ENCODE data around the gene SOX6.

The SOX6 gene

DNA sequence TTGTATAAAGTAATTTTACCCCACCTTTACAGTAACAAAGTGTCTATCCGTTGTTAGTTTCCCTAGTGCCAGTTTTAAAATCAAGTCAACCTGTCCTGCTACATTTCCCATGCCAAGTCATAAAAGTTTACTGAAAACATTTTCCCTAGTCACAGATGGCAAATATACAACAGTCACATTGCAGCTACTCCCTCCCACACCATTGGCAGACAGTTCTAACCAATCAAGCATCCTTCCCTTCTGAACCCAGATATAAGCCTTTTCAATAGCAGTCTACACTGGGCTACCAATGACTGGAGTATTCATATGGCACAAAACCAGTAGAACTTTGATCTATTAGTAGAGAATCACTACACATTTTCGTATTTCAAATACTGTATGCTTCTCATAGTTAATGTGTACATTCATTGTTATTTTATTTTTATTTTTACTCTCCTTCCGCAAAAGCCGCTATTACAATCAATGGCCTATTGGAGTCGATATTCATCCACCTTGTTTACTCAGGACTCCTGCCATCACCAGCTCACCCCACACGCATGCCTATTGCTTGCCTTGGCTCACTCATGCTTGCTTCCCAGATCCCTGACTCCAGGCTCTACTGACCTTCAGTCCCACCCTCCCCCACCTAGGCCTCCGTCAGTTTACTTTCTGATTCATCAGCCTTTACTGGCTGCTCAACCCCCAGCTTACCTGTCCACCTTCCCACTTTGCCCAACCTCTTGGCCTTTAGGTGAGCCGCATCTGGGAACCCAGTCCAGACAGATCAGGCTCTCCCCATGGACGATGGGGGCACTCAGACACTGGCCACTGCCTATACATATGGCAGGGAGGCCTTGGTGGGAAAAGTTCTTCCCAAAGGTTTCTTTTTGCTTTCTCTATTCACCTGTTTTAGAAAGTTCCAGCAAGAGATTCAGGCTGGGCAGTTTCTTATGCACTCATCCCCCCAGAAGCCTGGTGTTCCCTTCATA lies 408.4 kb downstream of the SOX6 start:
- DNase-seq, result no peak

DNA sequence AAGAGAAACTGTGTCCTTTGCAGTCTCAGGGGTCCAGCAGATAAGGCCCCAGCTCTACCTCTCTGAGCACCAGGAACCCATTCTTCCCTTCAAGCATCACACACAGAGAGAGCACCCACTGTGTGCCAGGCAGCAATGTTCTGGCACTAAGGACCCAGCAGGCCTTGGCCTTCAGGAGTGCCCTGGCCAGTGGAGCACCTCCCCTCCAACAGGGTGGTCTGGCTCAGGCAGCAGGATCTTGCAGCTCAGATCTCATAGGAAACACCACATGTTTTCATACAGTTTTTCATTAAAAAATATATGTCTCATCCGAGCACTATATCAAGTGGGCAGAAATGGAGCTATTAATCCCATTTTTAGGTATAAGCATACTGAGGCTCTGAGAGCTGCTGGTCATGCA lies 410.6 kb downstream of the SOX6 start:
- no peak for DNase-seq

DNA sequence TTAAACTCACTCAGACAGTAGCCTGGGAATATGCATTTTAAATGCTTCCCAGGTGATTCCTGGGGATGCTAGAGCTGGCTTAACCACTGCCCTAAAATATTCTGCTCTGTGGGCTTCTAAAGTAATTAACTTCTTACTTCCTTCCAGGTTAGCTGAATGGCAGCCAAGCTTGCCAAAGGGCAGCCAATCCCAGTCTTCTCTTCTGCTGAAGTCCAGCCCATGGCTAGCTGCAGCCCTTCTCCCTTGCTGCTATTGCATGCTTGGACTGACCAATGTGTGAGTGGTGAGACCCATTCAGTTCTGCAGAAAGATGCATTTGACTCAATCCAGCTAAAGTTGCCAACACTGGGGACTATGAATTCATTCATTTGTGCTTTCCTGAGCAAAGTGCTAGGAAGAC lies 411.9 kb downstream of the SOX6 start:
- peak in 1 of 3 experiments; percentile 19 for DNase-seq

DNA sequence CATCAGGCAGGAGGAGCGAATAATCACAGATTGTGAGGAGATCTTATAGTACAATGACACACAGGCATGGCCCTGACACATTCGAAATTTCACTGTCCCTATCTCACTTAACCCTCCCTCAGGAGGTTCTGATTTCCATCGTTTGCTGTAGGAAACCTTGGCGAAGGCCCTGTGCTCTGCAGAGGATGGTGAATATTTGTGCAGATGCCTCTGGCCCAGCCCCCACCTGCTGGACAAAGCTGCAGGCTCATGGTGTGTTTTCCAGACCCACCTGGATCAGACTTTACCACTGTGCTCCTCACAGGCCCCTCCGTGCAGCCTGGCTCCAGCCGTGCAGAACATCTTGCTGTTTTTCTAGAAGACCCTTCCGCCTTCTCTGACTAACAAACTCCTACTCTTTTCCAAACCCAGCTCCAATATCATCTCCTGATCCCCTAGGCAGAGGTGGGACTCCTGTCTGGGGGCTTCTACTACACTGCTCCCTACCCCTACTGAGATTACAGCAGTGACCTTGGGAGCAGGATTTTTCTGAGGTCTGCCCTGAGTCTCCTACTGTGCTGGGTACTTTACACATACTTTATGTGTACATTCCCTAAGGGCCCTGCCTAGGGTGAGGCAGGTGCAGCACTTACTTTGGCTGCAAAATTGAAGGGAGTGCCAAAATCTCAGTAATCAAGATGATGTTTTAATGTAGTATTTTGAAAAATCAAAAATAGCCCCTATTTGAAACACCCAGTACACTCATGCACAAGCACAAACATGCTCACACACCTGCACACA lies 412.7 kb downstream of the SOX6 start:
- peak in 2 of 3 experiments; percentile 17 to 59 for DNase-seq

DNA sequence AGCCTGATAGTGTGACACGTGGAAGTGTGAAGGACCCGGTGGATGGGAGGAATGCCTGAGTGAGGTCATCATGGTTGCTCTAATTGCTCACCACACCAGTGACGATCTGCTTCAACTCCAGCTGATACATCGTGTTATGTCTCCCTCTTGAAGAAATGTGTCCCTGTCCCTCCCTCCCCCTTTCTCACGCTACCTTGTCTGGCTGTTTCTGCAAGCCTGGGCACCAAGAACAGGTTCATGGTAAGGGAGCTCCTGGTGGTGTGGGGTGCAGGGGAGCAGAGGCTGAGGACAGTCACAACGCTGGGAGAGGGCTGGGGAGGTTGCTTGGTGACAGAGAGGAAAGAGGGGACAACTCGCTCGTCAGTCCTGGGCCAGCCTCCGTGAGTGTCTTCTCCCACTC lies 413.4 kb downstream of the SOX6 start:
- no peak for DNase-seq

DNA sequence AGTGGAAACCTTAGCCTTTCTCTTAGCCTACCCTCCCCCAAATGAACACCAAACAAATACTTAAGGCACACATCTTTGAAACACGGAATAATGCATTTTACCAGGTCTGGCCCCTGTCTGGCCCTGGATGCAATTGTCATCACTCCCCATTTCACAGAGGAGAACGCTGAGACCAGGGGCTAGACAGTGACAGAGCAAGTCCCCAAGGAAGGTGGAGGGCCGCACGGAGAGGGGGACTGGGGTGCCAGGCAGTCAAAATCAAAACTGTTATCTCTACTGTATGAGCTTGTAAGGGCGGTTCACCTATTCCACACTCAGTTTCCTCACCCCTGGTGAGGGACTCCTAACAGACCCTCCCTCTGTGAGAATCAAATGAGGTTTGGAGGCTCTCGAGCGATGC lies 414.2 kb downstream of the SOX6 start:
- DNase-seq, result no peak

DNA sequence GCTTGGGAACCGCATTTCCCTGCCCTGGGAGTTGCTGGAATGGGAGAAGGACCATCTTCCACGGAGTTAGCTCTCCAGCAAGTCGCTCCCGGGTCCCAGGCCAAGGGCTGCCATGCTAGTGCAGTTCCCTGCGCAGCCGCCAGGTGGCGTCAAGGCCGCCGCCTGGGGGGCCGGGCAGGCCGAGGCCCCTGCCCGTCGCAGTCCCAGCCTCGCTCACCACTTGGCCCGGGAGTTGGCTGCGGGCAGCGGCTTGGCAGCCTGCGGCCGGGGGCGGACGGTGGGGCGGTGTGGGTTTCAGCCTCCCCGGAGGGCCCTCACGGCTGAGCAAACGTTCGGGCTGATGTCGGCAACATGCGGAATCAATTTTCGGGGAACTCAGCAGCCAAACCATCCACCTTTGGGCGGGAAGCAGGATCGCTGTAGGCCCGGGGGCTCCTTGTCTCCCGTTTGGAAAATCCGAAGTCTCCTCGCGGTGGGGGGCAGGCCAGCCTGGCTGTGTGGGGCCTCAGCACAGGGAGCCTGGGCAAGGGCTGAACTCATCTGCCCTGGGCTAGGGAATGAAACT lies 415.1 kb downstream of the SOX6 start:
- DNase-seq, result no peak

DNA sequence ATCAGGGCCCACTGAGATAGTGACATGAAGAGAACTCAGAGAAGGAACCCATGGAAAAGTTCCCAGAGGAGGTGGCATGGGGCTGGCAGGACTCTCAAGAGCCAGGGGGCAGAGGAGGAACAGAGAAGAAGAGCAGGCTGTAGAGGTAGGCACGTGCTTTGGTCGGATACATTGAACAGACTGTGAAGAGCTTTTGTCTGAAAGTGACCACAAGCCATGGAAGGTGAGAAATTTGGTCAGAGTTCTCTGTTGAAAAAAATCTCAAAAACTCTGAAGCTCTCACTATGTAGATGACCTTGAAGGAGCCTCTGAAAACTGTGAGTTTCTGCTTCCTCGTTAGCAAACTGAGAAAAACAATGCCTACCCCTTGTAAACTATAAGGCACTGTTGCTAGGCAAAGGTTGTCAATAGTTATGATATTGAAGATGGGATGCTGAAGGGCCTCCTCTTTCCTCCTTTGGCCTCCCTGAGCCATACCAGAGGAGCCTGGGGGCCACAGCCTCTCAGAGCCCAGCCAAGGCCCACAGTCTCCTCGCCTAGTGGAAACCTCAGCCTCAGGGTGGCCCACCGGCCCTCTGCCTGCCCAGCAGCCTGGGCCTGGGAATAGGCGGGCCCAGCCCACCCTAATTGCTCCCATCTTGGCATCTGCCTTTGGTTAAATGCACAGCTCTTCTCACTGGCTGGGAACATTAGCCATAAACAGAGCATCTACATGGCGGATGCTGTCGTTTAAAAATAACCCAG lies 415.7 kb downstream of the SOX6 start:
- no peak for DNase-seq

DNA sequence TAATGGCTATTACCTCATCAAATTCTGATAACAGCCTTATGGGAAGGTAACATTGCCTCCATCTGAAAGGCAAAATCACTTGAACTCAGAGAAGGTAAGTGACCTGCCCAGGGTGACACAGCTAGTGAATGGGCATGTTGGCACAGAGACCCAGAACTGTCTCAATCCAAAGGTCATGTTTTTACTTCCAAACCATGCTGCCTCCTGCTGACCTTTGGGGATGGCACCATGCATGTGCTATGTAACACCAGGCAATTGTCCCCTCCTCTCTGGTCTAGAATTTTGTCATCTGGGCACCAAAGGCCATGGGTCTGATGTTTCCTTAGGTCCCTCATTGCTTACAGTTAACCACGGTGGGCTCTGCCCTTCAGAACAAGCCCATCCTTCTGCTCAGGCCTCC lies 417.4 kb downstream of the SOX6 start:
- DNase-seq, result no peak

DNA sequence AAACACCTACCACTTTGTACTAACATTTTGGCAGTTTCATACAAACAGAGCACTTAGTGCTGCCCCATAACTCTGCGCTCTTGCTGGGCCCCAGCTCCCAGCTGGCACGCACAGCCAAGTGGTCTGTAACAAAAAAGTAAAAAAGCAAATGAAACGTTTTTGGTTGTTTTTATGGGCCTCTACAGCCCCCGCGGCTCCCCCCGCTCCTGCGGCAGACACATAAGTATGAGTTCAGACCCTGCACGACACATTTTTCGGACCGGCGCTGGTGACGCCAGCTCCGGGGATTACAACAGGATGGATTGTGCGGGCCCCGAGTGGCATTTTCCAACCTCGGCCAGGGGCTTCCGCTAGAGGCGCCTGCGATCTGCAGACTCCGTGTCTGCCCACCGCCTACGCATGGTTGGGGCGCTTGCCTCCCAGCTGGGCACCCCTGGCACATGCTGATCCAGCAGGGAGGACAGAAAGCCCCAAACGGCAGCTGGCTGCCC lies 418.2 kb downstream of the SOX6 start:
- no peak for DNase-seq

DNA sequence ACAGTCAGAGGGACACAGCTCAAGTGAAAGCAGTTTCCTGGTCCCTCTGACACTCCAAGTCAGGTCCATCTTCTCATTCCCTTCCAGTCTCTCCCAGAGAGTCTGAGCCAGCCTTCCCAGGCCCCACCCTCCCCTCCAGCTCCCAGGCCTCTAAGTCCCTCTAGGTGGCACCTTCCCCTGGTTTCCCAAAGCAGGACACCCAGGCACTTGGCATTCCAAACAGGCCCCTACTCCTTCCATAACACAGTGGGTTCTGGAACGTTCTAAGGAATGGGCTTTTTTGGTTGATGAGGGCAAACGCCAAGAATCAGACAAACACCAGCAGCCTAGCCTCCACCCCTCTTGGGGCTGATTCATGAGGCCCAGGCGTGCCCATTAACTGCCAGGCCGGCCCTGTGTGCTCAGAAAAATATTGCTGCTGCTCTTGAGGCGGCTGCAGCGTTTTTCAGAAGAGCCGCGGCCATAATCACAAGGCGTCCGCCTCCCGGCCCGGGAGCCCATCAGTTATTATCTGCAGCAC lies 418.7 kb downstream of the SOX6 start:
- DNase-seq, result no peak

DNA sequence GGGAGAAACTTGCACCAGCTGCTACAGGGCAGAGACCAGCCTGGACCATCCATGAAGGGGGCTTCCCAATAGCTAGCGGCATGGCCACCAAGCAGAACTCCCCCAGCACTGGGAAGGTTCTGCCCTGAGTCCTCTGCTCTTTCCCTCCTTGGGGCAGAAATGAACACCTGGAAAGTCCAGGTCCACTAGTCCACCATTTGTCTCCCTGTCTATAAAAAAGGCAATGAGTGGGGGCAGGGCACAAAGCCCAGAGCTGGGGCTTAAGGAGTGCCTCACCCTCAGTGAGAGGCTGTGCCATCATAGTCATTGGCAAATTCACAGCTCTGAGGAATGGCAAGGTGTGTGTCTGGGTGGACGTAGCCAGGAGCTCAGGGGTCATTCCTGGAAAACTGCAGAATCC lies 420.3 kb downstream of the SOX6 start:
- no peak for DNase-seq

DNA sequence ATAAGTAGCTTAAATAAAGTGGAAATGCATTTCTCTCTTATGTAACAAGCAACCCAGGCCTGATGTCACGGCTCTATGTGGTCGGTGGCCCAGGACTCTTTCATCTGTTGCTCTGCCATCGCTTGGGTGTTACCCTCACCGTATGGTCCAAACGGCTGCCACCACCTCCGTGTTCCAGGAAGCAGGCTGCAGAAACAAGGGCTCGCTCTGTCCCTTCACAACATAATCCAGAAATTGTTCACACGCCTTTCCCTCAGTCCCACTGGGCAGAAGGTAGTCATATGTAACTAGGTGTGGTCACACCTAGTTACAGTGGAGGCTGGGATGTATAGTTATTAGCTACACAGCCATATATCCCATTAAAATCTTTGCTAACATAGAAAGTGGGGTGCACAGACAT lies 421.0 kb downstream of the SOX6 start:
- DNase-seq, result no peak

DNA sequence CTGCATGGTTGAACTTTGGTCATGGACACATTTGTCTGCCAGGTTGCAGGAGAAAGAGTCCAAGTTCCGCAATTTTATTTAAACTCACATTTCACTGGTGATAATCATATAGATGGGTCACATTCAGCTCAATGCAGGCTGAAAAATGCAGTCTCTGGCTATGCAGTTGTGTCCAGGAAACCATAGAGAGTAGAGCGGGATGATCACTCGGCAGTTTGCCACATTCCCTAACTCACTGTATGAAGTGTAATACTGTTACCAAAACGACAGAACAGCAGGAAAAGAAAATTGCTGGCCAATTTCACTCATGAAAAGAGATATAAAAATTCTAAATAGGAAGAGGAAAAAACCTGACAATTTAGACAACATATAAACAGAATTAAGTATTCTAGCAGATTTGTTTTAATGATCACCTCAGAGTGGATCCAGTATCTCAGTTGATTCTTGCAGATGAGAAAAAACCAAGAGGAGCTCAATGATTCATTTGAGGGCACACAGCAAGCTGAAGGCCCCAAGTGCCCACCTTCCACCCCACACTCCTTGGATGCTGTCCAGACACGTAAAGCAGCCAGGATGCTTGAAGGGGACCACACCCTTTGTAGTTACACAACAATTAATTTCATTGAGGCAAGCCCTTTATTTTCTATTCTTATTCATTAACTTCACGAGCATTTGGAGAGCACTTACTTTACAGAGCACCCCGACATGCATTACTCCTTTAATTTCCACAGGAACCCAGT lies 422.3 kb downstream of the SOX6 start:
- no peak for DNase-seq

DNA sequence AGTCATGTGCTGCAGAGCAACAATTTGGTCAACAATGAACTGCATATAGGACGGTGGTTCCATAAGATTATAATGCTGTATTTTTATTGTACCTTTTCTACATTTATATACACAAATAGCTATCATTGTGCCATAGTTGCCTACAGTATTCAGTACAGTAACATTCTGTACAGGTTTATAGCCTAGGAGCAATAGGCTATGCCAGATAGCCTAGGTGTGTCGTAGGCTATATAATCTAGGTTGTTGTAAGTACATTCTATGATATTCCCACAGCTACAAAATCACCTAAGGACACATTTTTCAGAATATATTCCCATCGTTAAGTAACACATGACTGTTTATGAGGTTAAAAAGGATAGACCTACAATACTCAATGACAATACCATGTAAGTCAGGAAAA lies 423.9 kb downstream of the SOX6 start:
- DNase-seq, result no peak

DNA sequence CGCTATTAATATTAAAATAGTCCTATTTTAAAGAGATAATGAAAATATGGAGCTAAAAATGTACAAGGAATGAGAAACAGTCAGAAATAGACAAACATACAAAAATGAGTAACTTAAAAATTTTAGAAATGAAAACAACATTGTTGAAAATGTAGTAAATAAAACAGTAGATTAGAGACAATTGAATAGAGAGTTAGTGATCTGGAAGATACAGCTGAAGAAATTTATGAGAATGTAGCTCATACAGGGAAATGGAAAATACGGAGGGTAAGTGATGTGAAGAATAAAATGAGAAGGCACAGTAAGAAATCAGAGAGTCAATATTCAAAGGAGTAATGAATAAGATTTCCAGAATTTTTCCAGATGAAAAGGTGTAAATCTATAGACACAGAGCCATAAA lies 424.8 kb downstream of the SOX6 start:
- DNase-seq, result no peak

DNA sequence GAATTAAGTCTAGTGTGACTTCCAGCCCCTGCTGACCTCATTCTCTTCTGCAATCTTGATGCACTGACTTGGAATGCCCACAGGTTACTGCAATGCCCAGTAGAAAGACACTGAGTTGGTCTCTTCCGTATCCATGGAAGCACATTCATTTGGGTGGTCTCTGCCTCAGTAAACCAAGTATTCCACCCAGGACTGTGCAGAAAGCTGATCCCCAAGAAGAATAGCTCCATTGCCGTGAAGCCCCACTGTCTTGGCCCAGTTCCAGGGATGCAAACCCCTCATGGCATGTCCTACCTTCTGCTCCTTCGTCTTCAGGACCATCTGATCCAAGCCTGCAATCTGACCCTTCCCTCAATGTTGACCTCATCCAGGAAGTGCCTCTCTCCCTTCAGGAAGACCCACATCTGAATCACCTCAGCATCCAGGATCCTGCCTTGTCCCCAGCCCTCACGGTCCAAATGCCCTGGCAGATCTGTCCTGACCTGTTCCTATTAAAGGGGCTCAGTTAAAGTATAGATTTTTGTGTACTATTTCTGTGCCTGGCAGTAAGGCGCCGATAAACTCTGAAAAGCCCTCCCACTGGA lies 425.8 kb downstream of the SOX6 start:
- no peak for DNase-seq

DNA sequence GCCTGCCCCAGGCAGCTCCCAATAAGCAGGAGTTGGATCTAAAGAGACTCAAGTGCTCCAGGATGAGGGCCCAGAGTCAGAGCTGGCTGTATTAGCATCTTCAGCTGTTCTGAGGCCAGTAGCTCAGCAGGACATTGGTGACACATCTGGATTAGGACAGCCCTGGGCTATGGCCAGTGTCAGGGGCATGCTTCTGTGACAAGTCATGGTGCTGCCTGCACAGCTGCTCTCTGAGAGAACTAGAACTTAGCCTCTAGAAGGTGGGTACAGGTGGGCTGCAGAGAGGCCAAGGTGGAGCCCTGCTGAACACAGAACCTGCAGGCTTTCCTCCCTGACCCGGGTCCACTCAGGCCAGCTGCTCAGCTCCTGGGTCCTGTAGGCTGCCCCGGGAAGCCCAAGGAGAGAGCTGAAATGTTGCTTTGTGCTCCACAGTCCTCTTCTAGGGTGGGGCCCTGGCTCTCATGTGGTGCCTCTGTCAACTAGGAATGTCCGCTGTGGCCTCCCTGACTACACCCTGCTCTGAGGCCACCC lies 426.9 kb downstream of the SOX6 start:
- DNase-seq, result no peak

DNA sequence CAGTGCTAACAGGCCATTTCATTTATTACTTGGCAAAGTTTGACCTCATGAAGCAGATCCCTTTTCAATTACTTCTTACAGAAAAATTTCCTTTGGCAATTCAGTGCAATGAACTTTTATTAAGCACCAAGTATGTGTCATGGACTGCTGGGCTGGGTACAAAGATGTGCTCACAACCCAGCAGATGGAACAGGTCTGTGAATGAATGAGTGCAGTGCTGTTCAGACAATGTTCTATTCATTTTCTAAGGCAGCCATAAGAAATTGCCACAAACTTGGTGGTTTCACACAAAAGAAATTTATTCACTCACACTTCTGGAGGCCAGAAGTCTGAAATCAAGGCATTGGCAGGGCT lies 428.5 kb downstream of the SOX6 start:
- no peak for DNase-seq

DNA sequence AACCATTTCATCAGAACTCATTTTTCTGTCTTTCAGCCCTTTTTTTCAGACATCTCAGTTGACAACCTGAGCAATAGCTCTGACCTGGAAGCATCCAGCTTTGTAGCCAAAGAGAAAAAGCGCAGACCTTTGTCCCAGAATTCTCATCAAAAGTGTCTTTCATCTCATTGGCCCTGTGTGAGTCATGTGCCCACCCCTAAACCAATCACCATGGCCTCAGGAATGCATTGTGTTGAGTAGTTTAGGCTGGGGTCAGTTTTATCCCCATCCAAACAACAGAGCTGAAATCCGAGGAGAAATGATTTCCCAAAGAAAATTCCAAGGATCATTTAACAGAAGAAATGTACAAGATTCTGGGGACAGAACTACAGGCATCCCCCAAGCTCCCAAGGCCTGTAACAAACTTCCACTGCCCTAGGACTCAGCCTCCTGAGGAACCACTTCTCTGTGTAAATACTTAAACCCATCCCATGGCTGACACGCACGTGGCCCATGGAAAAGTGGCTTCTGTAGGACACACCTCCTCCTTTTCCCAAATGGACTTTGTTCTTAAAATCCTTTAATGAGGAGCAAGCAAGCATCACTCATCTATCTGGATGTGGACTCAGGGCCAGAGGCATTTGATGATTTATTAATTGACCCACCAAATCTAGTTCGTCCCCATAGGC lies 429.0 kb downstream of the SOX6 start:
- no peak for DNase-seq

DNA sequence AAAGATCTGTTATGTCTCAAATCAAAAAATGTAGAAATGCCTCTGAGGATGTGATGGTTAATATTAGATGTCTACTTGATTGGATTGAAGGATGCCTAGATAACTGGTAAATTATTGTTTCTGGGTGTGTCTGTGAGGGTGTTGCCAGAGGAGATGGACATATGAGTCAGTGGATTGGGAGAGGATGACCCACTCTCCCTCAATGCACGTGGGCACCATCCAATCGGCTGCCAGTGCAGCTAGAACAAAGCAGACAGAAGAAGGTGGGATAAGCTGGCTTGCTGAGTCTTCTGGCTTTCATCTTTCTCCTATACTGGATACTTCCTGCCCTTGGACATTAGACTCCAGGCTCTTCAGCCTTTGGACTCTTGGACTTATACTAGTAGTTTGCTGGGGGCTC lies 430.3 kb downstream of the SOX6 start:
- DNase-seq, result no peak

All from NCI-H1417 (cell line).